Measurements from ENCODE around the gene PDE6D. TPM values are rescaled to one million over a fixed set of nuclear protein-coding genes. Genes with fewer than 3 reads are reported as not detected.

Gene PDE6D
- total RNA-seq, 2 donors from 2014 or later, result 17.3 to 31.8 TPM

DNA sequence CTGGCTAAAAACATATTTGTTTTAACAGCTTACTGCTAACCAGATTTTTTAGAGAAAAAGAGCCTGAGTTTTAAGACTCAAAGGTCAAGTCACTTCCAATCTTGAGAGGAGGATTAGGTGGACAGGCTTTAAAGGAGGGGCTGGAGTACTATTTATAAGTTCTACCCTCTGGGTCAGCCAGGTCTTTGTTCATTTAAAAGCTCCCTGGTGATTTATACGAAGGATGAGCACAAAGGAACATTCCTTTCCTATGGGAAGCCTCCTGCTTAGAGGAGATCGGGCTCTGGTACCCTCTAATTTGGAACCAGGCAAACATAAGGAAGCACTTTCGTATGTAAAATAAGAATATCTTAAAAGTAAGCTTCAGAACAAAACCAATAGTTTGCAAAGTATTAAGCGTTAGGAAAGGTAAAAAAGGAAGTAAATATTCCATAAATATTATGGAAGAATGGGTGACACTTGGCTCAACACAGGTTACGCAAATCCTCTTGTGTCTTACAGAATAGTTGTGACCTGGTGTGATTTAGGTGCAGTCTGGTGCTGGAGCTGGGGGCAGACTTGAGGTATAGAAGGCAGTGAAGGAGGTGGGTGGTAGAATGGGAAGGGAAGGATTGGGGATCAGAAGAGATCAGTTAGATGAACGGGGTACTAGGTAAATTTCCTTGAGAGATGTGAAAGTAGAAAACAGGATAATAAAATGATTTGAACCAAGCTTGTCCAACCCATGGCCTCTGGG is 35.6 kb downstream of the PDE6D start:
- H3K36me3 ChIP-seq, result no peaks in the 10 kb centered on the region
- intact Hi-C loops (cut with DNase I), result no loop called here
- 70% methylated on average over 6 of the region's 6 CpGs for WGBS
- no peak overlapping the region for H3K27ac ChIP-seq
- no peak overlapping the region for H3K4me3 ChIP-seq
- DNase-seq (ENCODE audit: low spot score), result no peak
- no peaks in the 10 kb centered on the region for H3K9me3 ChIP-seq
- H3K27me3 ChIP-seq (replicated peaks; ENCODE audit: insufficient read depth), result no peaks in the 10 kb centered on the region
- TF ChIP-seq, protein P1, sequence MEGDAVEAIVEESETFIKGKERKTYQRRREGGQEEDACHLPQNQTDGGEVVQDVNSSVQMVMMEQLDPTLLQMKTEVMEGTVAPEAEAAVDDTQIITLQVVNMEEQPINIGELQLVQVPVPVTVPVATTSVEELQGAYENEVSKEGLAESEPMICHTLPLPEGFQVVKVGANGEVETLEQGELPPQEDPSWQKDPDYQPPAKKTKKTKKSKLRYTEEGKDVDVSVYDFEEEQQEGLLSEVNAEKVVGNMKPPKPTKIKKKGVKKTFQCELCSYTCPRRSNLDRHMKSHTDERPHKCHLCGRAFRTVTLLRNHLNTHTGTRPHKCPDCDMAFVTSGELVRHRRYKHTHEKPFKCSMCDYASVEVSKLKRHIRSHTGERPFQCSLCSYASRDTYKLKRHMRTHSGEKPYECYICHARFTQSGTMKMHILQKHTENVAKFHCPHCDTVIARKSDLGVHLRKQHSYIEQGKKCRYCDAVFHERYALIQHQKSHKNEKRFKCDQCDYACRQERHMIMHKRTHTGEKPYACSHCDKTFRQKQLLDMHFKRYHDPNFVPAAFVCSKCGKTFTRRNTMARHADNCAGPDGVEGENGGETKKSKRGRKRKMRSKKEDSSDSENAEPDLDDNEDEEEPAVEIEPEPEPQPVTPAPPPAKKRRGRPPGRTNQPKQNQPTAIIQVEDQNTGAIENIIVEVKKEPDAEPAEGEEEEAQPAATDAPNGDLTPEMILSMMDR (IDR thresholded peaks at IDR 0.05), result no peak
- no peak for TF ChIP-seq POLR2A (IDR thresholded peaks at IDR 0.05)
- TF ChIP-seq POLR2AphosphoS5 (IDR thresholded peaks at IDR 0.05), result no peak
- no peaks in the 10 kb centered on the region for H3K4me1 ChIP-seq (replicated peaks)

GRCh38 chr2:231743376-231744116 is 37.5 kb downstream of the PDE6D start:
- no peak overlapping the region for H3K4me3 ChIP-seq
- TF ChIP-seq, protein P1 (IDR thresholded peaks at IDR 0.05), result no peak
- no peak for TF ChIP-seq POLR2AphosphoS5 (IDR thresholded peaks at IDR 0.05)
- TF ChIP-seq POLR2A (IDR thresholded peaks at IDR 0.05), result no peak
- WGBS, result 79% methylated on average over 9 of the region's 9 CpGs
- intact Hi-C loops (cut with DNase I), result no loop called here
- H3K9me3 ChIP-seq, result no peaks in the 10 kb centered on the region
- H3K4me1 ChIP-seq (replicated peaks), result no peaks in the 10 kb centered on the region
- H3K36me3 ChIP-seq, result no peaks in the 10 kb centered on the region
- H3K27me3 ChIP-seq (replicated peaks; ENCODE audit: insufficient read depth), result no peaks in the 10 kb centered on the region
- DNase-seq (ENCODE audit: low spot score), result no peak
- H3K27ac ChIP-seq, result no peak overlapping the region

DNA sequence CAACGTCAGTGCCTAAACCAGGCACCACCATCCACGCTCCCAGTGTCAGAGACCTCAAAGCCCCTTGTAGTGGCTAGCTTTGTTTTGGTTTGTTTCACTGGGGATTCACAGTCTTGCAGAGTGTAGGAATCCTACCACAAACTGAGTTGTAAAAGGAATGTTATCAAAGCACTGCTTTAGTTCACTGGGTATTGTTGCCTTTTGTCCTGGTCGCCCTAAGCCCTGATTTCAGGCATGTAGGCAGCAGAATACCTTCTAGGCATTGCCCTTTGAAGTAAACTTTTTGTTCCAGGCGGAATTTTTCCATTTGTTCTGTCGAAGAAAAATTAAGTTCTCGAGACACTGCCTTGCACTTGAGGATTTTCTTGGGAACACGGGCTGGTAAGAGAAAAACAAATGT is 43.3 kb downstream of the PDE6D start:
- intact Hi-C loops (cut with DNase I), result no loop called here
- H3K4me3 ChIP-seq, result no peak overlapping the region
- H3K9me3 ChIP-seq, result no peaks in the 10 kb centered on the region
- H3K36me3 ChIP-seq, result no peaks in the 10 kb centered on the region
- no peaks in the 10 kb centered on the region for H3K27me3 ChIP-seq (replicated peaks; ENCODE audit: insufficient read depth)
- WGBS, result 92% methylated on average over 7 of the region's 7 CpGs
- TF ChIP-seq POLR2A (IDR thresholded peaks at IDR 0.05) (no peak), POLR2AphosphoS5 (IDR thresholded peaks at IDR 0.05) (no peak)
- no peak for DNase-seq (ENCODE audit: low spot score)
- H3K27ac ChIP-seq, result no peak overlapping the region
- no peaks in the 10 kb centered on the region for H3K4me1 ChIP-seq (replicated peaks)

GRCh38 chr2:231732604-231733003 is 48.5 kb downstream of the PDE6D start:
- no peaks in the 10 kb centered on the region for H3K4me1 ChIP-seq (replicated peaks)
- no peaks in the 10 kb centered on the region for H3K9me3 ChIP-seq
- intact Hi-C loops (cut with DNase I), result no loop called here
- H3K36me3 ChIP-seq, result no peaks in the 10 kb centered on the region
- WGBS, result 71% methylated on average over 4 of the region's 4 CpGs
- no peak for TF ChIP-seq POLR2A (IDR thresholded peaks at IDR 0.05)
- TF ChIP-seq POLR2AphosphoS5 (IDR thresholded peaks at IDR 0.05), result no peak
- TF ChIP-seq, protein P1 (IDR thresholded peaks at IDR 0.05), result no peak
- no peak for DNase-seq (ENCODE audit: low spot score)
- H3K4me3 ChIP-seq, result no peak overlapping the region
- H3K27me3 ChIP-seq (replicated peaks; ENCODE audit: insufficient read depth), result no peaks in the 10 kb centered on the region
- no peak overlapping the region for H3K27ac ChIP-seq

DNA sequence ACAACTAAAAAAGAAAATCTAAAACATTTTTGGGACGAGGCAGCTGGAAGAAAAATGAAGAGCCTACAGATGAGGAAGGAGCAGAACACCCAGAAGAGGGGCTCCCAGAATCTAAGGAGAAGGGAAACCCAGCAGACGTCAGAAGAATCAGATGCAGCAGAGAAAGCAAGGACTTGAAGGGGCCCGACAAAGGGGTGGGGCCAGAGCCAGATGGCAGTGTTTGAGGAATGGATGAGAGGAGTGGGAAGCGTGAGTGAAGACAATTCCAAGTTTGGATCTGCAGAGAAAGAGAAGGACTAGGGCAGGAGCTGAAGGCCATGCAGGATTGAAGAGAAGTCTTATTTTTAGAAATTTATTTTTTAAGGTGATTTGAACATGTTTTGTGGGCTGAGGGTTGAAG is 53.5 kb downstream of the PDE6D start:
- intact Hi-C loops (cut with DNase I), result no loop called here
- WGBS, result 63% methylated on average over 4 of the region's 4 CpGs
- H3K4me3 ChIP-seq, result no peak overlapping the region
- TF ChIP-seq POLR2A (IDR thresholded peaks at IDR 0.05) (no peak), POLR2AphosphoS5 (IDR thresholded peaks at IDR 0.05) (no peak)
- TF ChIP-seq, protein P1 (IDR thresholded peaks at IDR 0.05), result no peak
- H3K27ac ChIP-seq, result no peak overlapping the region
- no peaks in the 10 kb centered on the region for H3K9me3 ChIP-seq
- H3K27me3 ChIP-seq (replicated peaks; ENCODE audit: insufficient read depth), result no peaks in the 10 kb centered on the region
- DNase-seq (ENCODE audit: low spot score), result no peak
- H3K36me3 ChIP-seq, result no peaks in the 10 kb centered on the region
- H3K4me1 ChIP-seq (replicated peaks), result no peaks in the 10 kb centered on the region

All from prostate gland (tissue), 2 donors.